ENCODE data around the gene NR3C1. TPM values are rescaled to one million over a fixed set of nuclear protein-coding genes. Genes with fewer than 3 reads are reported as not detected.

The NR3C1 gene
- total and polyA plus RNA-seq, 2 of the 4 experiments (the other 2 are of a cell fraction), result 13.7 to 77.4 TPM

- no peak overlapping the region for H3K56ac ChIP-seq (ENCODE audit: extremely low read depth, insufficient read depth, low read length)
- TF ChIP-seq POLR2A (IDR thresholded peaks at IDR 0.05; ENCODE audit: low read depth, low read length) (no peak), CEBPB (IDR thresholded peaks at IDR 0.05; ENCODE audit: low read depth, low read length) (no peak), NFE2L2 (IDR thresholded peaks at IDR 0.05; ENCODE audit: low read depth, low read length) (no peak), MAZ (IDR thresholded peaks at IDR 0.05; ENCODE audit: borderline replicate concordance, low read depth, low read length) (no peak), SMC3 (IDR thresholded peaks at IDR 0.05; ENCODE audit: low read depth, low read length) (no peak), ELK1 (IDR thresholded peaks at IDR 0.05; ENCODE audit: borderline replicate concordance, low read depth, low read length) (no peak), RAD21 (IDR thresholded peaks at IDR 0.05; ENCODE audit: low read length) (no peak), CTCF (conservative IDR thresholded peaks at IDR 0.05; ENCODE audit: low read depth, low read length) (no peak), MXI1 (IDR thresholded peaks at IDR 0.05; ENCODE audit: borderline replicate concordance, low read depth, low read length) (no peak)
- no peaks in the 10 kb centered on the region for H3K36me3 ChIP-seq (ENCODE audit: control insufficient read depth, insufficient read depth, low read length)
- H3K4me3 ChIP-seq (ENCODE audit: insufficient read depth, low read depth, low read length), result no peak overlapping the region
- CTCF ChIA-PET, result no interaction called here
- H3K23ac ChIP-seq (ENCODE audit: low read depth, low read length), result no peak overlapping the region
- H3K9ac ChIP-seq (ENCODE audit: low read depth, low read length), result no peak overlapping the region
- POLR2A ChIA-PET (ENCODE audit: unreplicated experiment), result interaction anchor here (0.7 kb wide), 1 partner anchor 427 kb away, joined by 4 read pairs; no protein-coding TSS in a partner anchor
- no peak overlapping the region for H4K5ac ChIP-seq (ENCODE audit: low read depth, low read length)
- H2AK9ac ChIP-seq (replicated peaks; ENCODE audit: low read depth, low read length, poor library complexity), result no peak overlapping the region
- 0 out of 2 replicates have a peak, but pooled peaks cover 4% of the 10 kb centered on the region for H3K9me1 ChIP-seq (ENCODE audit: insufficient read depth, low read length)
- H2AK5ac ChIP-seq (ENCODE audit: low read depth, low read length), result no peak overlapping the region
- peaks cover 4% of the 10 kb centered on the region for H3K4me1 ChIP-seq (ENCODE audit: control insufficient read depth, insufficient read depth, low read length)
- no peak overlapping the region for H2BK20ac ChIP-seq (ENCODE audit: low read depth, low read length)
- no peak overlapping the region for H2BK15ac ChIP-seq (ENCODE audit: low read depth, low read length)
- in situ Hi-C loops (cut with MboI; ENCODE audit: low sequenced_read_pairs), result no loop called here
- no CpG with 5 or more reads among the region's 1 CpG for WGBS, 2 experiments (ENCODE audit: extremely low coverage in 2 of 2, insufficient read length in 1 of 2)
- no peak overlapping the region for H3K4ac ChIP-seq (ENCODE audit: low read depth, low read length)
- no peak overlapping the region for H3K18ac ChIP-seq (ENCODE audit: low read depth, low read length)
- H3K27me3 ChIP-seq (ENCODE audit: control insufficient read depth, insufficient read depth, low read length), result no peaks in the 10 kb centered on the region
- no peak overlapping the region for H3K27ac ChIP-seq (ENCODE audit: insufficient read depth, low read length)
- intact Hi-C loops (cut with micrococcal nuclease), result no loop called here
- H4K20me1 ChIP-seq (ENCODE audit: insufficient read depth, low read length), result no peaks in the 10 kb centered on the region
- dilution Hi-C loops (cut with HindIII; ENCODE audit: low sequenced_read_pairs, unreplicated experiment), result no loop called here
- H2AFZ ChIP-seq (replicated peaks; ENCODE audit: low read length, poor library complexity), result no peak overlapping the region
- BruUV-seq (replicated peaks), result no TSS peak
- no peaks in the 10 kb centered on the region for H3K79me1 ChIP-seq (ENCODE audit: low read depth in 1 of 2, low read length in 2 of 2)
- H4K91ac ChIP-seq (ENCODE audit: insufficient read depth, low read depth, low read length), result no peak overlapping the region
- no peak overlapping the region for H3K4me2 ChIP-seq (ENCODE audit: low read depth, low read length)
- DNase-seq, result no peak
- no peak overlapping the region for H3K14ac ChIP-seq (replicated peaks; ENCODE audit: low read depth, low read length)
- no peak for ATAC-seq (ENCODE audit: low read depth)
- H2BK120ac ChIP-seq (ENCODE audit: low read depth, low read length), result no peak overlapping the region
- no peaks in the 10 kb centered on the region for H3K9me3 ChIP-seq (ENCODE audit: control insufficient read depth, insufficient read depth, low read length)
- H2BK5ac ChIP-seq (ENCODE audit: low read depth, low read length, poor library complexity, severe bottlenecking), result no peak overlapping the region
- no peak overlapping the region for H4K8ac ChIP-seq (ENCODE audit: low read depth in 2 of 2, low read length in 2 of 2)
Observed at GRCh38 chr5:143446535-143447226, 43.2 kb upstream of the NR3C1 start.
